Activated B cell treated with CpG ODN at 0.5 μM for 24 hours (primary cell): ENCODE results near the gene RNU6-1. TPM values are rescaled to one million over a fixed set of nuclear protein-coding genes. Genes with fewer than 3 reads are reported as not detected.
A peak's percentile ranks its signal among the peaks of the same experiment; 100 is the strongest.

Experiments used
- ATAC-seq: fragments of 200-7000 bp; cut with Tn5 transposase; one replicate; pipeline ENCODE4 v1.10.0; 2021; ENCODE audit warnings: low read depth, mild to moderate bottlenecking, moderate library complexity
- CTCF ChIA-PET: fragments of 350-600 bp; sonication (Branson Sonifier 250); formaldehyde crosslinking; loops from one replicate; lab custom pipeline; 2021; ENCODE audit warnings: antibody characterized with exemption; lab: Charles Lee
- POLR2A ChIA-PET: fragments of 350-600 bp; sonication (Branson Sonifier 250); formaldehyde crosslinking; loops from one replicate; lab custom pipeline; 2021; ENCODE audit warnings: antibody characterized with exemption; lab: Charles Lee
- DNase-seq: peaks from one replicate; pipeline ENCODE4 v3.0.0; 2022
- H3K27ac Mint-ChIP-seq: one replicate; pipeline ENCODE4 v1.8.0; 2020; ENCODE audit warnings: mixed read lengths
- H3K27me3 Mint-ChIP-seq: one replicate; pipeline ENCODE4 v1.8.0; 2021; ENCODE audit warnings: mixed read lengths
- H3K36me3 Mint-ChIP-seq: one replicate; pipeline ENCODE4 v1.8.0; 2021; ENCODE audit warnings: low read depth, mixed read lengths
- H3K4me1 Mint-ChIP-seq: one replicate; pipeline ENCODE4 v1.8.0; 2021; ENCODE audit warnings: mixed read lengths
- H3K4me3 Mint-ChIP-seq: one replicate; pipeline ENCODE4 v1.8.0; 2020; ENCODE audit warnings: mild to moderate bottlenecking, mixed read lengths
- H3K9me3 Mint-ChIP-seq: one replicate; pipeline ENCODE4 v1.8.0; 2020; ENCODE audit warnings: mixed read lengths
- intact Hi-C: fragments of 100-400 bp; cut with micrococcal nuclease; formaldehyde crosslinking; loops from one replicate; pipeline ENCODE4 v1.15.1; 2024
- total RNA-seq: library from RNA; stranded (reverse); gene quantifications from 2 replicates; pipeline ENCODE4 v1.2.3, GENCODE V29; 2022
- TF ChIP-seq, protein P1 (sequence below): fragments of 200-600 bp; IDR thresholded peaks from one replicate; pipeline ENCODE4 v1.8.0; 2022; ENCODE audit warnings: antibody characterized with exemption, mild to moderate bottlenecking

The RNU6-1 gene
- total RNA-seq, 1 donor from 2014 or later, result not detected

DNA sequence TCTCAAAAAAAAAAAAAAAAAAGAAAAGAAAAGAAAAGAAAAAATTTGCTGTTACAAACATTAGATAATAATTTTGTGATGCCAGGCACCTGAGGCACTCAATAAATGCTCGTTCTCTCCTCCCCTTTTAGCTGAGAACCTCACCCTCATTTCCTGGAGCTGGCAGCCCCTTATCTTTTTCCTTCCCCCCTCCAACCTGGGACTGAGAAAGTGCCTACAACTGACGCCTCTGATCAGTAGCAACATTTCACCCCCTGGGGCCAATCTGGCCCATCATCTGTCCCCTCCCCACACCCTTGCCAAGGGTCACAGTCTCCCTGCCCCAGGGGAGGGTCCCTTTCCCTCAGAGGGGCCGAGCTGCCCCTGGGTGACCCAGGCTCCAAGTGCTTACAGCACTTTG lies 12.6 kb upstream of the RNU6-1 start:
- TF ChIP-seq, protein P1, sequence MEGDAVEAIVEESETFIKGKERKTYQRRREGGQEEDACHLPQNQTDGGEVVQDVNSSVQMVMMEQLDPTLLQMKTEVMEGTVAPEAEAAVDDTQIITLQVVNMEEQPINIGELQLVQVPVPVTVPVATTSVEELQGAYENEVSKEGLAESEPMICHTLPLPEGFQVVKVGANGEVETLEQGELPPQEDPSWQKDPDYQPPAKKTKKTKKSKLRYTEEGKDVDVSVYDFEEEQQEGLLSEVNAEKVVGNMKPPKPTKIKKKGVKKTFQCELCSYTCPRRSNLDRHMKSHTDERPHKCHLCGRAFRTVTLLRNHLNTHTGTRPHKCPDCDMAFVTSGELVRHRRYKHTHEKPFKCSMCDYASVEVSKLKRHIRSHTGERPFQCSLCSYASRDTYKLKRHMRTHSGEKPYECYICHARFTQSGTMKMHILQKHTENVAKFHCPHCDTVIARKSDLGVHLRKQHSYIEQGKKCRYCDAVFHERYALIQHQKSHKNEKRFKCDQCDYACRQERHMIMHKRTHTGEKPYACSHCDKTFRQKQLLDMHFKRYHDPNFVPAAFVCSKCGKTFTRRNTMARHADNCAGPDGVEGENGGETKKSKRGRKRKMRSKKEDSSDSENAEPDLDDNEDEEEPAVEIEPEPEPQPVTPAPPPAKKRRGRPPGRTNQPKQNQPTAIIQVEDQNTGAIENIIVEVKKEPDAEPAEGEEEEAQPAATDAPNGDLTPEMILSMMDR, result no peak
- no peak for DNase-seq
- H3K36me3 Mint-ChIP-seq, result no peaks in the 10 kb centered on the region
- intact Hi-C loops, result no loop called here
- ChIA-PET CTCF (no interaction called here), POLR2A (no interaction called here)
- H3K27me3 Mint-ChIP-seq, result no peaks in the 10 kb centered on the region
- no peak overlapping the region for H3K27ac Mint-ChIP-seq
- peaks cover 24% of the 10 kb centered on the region for H3K4me1 Mint-ChIP-seq
- no peak for ATAC-seq
- peaks cover 2% of the 10 kb centered on the region for H3K9me3 Mint-ChIP-seq
- no peak overlapping the region for H3K4me3 Mint-ChIP-seq

GRCh38 chr15:67850994-67851571 lies 11.2 kb upstream of the RNU6-1 start:
- intact Hi-C loops, result no loop called here
- CTCF ChIA-PET, result no interaction called here
- Mint-ChIP-seq H3K27ac (no peak overlapping the region), H3K4me1 (peaks cover 23% of the 10 kb centered on the region), H3K9me3 (peaks cover 2% of the 10 kb centered on the region), H3K36me3 (no peaks in the 10 kb centered on the region), H3K4me3 (no peak overlapping the region), H3K27me3 (no peaks in the 10 kb centered on the region)
- TF ChIP-seq, protein P1, result no peak
- ATAC-seq, result peak; percentile 50
- DNase-seq, result no peak
- POLR2A ChIA-PET, result no interaction called here

GRCh38 chr15:67850336-67850735 lies 10.5 kb upstream of the RNU6-1 start:
- ChIA-PET POLR2A (no interaction called here), CTCF (no interaction called here)
- Mint-ChIP-seq H3K9me3 (peaks cover 2% of the 10 kb centered on the region), H3K27me3 (no peaks in the 10 kb centered on the region), H3K27ac (no peak overlapping the region), H3K36me3 (no peaks in the 10 kb centered on the region), H3K4me3 (no peak overlapping the region), H3K4me1 (peaks cover 19% of the 10 kb centered on the region)
- intact Hi-C loops, result no loop called here
- TF ChIP-seq, protein P1, result no peak
- ATAC-seq, result no peak
- no peak for DNase-seq

DNA sequence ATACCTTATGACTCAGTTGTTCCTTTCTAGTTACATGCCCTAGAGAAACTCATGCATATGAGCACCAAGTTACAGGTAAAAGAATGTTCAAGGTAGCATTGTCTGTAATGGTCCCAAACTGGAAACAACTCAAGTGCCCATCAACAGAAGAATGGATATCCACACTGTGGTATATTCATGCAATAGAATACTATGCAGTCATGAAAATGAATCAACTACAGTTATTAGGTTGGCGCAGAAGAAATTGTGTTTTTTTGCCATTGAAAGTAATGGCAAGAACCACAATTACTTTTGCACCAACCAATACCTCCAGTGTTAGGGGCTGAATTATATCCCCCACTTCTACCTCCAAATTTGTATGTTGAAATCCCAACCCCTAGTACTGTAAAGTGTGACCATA lies 9.7 kb upstream of the RNU6-1 start:
- intact Hi-C loops, result no loop called here
- DNase-seq (no peak), ATAC-seq (no peak)
- H3K4me1 Mint-ChIP-seq, result peaks cover 19% of the 10 kb centered on the region
- H3K9me3 Mint-ChIP-seq, result peaks cover 2% of the 10 kb centered on the region
- no peaks in the 10 kb centered on the region for H3K27me3 Mint-ChIP-seq
- ChIA-PET POLR2A (no interaction called here), CTCF (no interaction called here)
- no peak overlapping the region for H3K27ac Mint-ChIP-seq
- no peak overlapping the region for H3K4me3 Mint-ChIP-seq
- TF ChIP-seq, protein P1, result no peak
- H3K36me3 Mint-ChIP-seq, result no peaks in the 10 kb centered on the region

DNA sequence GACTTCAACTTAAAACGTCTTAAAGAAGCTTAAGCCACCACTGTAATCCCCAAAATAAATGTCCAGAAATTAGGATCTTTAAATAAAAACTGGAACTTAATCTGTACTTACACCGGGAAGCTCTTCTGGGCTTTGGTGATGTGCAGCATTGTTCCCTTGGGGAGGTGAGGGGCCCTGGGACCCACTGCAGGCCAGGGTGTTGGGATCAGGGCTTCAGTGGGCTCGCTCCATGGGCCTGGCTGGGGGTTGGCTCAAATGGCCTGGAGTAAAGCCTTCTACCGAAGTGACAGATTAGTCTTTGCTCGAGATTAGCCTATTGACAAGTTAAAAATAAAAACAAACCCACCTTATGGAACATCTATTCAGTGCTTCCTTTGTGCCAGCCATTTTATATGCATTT lies 6.1 kb upstream of the RNU6-1 start:
- CTCF ChIA-PET, result no interaction called here
- TF ChIP-seq, protein P1, result no peak
- Mint-ChIP-seq H3K27ac (no peak overlapping the region), H3K36me3 (no peaks in the 10 kb centered on the region), H3K4me3 (no peak overlapping the region), H3K27me3 (no peaks in the 10 kb centered on the region), H3K4me1 (peaks cover 12% of the 10 kb centered on the region), H3K9me3 (peaks cover 2% of the 10 kb centered on the region)
- ATAC-seq (no peak), DNase-seq (no peak)
- POLR2A ChIA-PET, result no interaction called here
- intact Hi-C loops, result no loop called here
